Gastroesophageal sphincter (tissue), 4 donors: ENCODE results near the gene ACOXL. TPM values are rescaled to one million over a fixed set of nuclear protein-coding genes. Genes with fewer than 3 reads are reported as not detected.

Experiments
- ATAC-seq: fragments of 150-250 bp; one replicate; pipeline ENCODE4 v1.9.1; 2016; ENCODE audit warnings: mild to moderate bottlenecking, moderate library complexity
- H3K27ac ChIP-seq, 4 donors: fragments of 200-600 bp; sonication (generic) in 3 of 4; 1 replicate in 3 of 4; 2 replicates in 1 of 4; pipeline ENCODE4 v1.5.1; 2016 to 2019
- H3K27me3 ChIP-seq: fragments of 200-600 bp; sonication (generic); one replicate; pipeline ENCODE4 v1.5.1; 2019
- H3K36me3 ChIP-seq, 2 donors: fragments of 200-600 bp; sonication (generic); one replicate each; pipeline ENCODE4 v1.5.1; 2019; ENCODE audit warnings: control low read depth in 1 of 2
- H3K4me1 ChIP-seq, 3 donors: fragments of 200-600 bp; sonication (generic); 1 replicate in 2 of 3; 2 replicates in 1 of 3; pipeline ENCODE4 v1.5.1; 2016 to 2019; ENCODE audit warnings: control low read depth in 2 of 3
- H3K4me3 ChIP-seq, 2 donors: fragments of 200-600 bp; sonication (generic); one replicate each; pipeline ENCODE4 v1.5.1; 2019; ENCODE audit warnings: mild to moderate bottlenecking in 1 of 2, moderate library complexity in 1 of 2
- H3K9me3 ChIP-seq, 3 donors: fragments of 200-600 bp; sonication (generic); one replicate each; pipeline ENCODE4 v1.5.1; 2017 to 2019; ENCODE audit warnings: control low read depth in 2 of 3
- CTCF ChIP-seq, 4 experiments: fragments of 200-600 bp in 2 of 4; fragments of 450-650 bp in 2 of 4; sonication (generic) in 1 of 4; IDR thresholded peaks; one replicate each; pipeline ENCODE4 v1.5.1; 2017 to 2019; ENCODE audit warnings: antibody characterized with exemption in 4 of 4, mild to moderate bottlenecking in 2 of 4, moderate library complexity in 2 of 4
- EP300 ChIP-seq: sonication (generic); formaldehyde crosslinking; IDR thresholded peaks from one replicate; pipeline ENCODE4 v1.6.1; 2017; ENCODE audit warnings: antibody characterized with exemption, mild to moderate bottlenecking
- POLR2A ChIP-seq, 2 donors: fragments of 450-650 bp; IDR thresholded peaks; one replicate each; pipeline ENCODE4 v1.6.1; 2017; ENCODE audit warnings: antibody characterized with exemption in 2 of 2, mild to moderate bottlenecking in 2 of 2, moderate library complexity in 1 of 2
- POLR2AphosphoS5 ChIP-seq: sonication (generic); formaldehyde crosslinking; IDR thresholded peaks from one replicate; pipeline ENCODE4 v1.6.1; 2017; ENCODE audit warnings: antibody characterized with exemption
- WGBS, 2 donors: methylation state at CpG; one replicate each; pipeline ENCODE4 v1.1.5; 2018; ENCODE audit warnings: low coverage in 1 of 2; 5-methylcytosine and 5-hydroxymethylcytosine counted together
- total RNA-seq, 4 donors: library from RNA; depleted of rRNA; stranded (reverse); fragments of >200 nt; gene quantifications; one replicate each; pipeline ENCODE4 v1.1.0, GENCODE V29; 2016

The ACOXL gene
- total RNA-seq, 4 donors from 2014 or later: not detected

- H3K27me3 ChIP-seq: peaks cover 9% of the 10 kb centered on the region
- TF ChIP-seq CTCF (IDR thresholded peaks at IDR 0.05) (no peak), EP300 (no peak), POLR2AphosphoS5 (no peak), POLR2A (IDR thresholded peaks at IDR 0.05) (no peak)
- H3K27ac ChIP-seq: no peak overlapping the region
- H3K4me1 ChIP-seq: no peaks in the 10 kb centered on the region
- no peaks in the 10 kb centered on the region for H3K36me3 ChIP-seq
- no peak for ATAC-seq
- WGBS, 2 donors: 47% methylated on average over 7 to 12 of the region's 12 CpGs
- H3K9me3 ChIP-seq: peaks cover 0 to 10% (median 0%) of the 10 kb centered on the region in 3 donors
- H3K4me3 ChIP-seq: no peak overlapping the region
Measured at GRCh38 chr2:110807522-110807921, 75.1 kb downstream of the ACOXL start.

GRCh38 chr2:110810404-110810803 lies 78.0 kb downstream of the ACOXL start:
- no peaks in the 10 kb centered on the region for H3K9me3 ChIP-seq
- 74 to 92% methylated on average over 2 of the region's 2 CpGs for WGBS, 2 donors
- ATAC-seq: no peak
- H3K27me3 ChIP-seq: peaks cover 9% of the 10 kb centered on the region
- no peak overlapping the region for H3K4me3 ChIP-seq
- TF ChIP-seq EP300 (no peak), POLR2AphosphoS5 (no peak), POLR2A (IDR thresholded peaks at IDR 0.05) (no peak), CTCF (IDR thresholded peaks at IDR 0.05) (no peak)
- no peaks in the 10 kb centered on the region for H3K4me1 ChIP-seq
- H3K27ac ChIP-seq: no peak overlapping the region
- H3K36me3 ChIP-seq: no peaks in the 10 kb centered on the region

- H3K27ac ChIP-seq: no peak overlapping the region
- H3K4me3 ChIP-seq: no peak overlapping the region
- no peaks in the 10 kb centered on the region for H3K36me3 ChIP-seq
- ATAC-seq: no peak
- WGBS, 2 donors: 94 to 100% methylated on average over 5 of the region's 12 CpGs
- no peaks in the 10 kb centered on the region for H3K4me1 ChIP-seq
- H3K27me3 ChIP-seq: peaks cover 9% of the 10 kb centered on the region
- no peaks in the 10 kb centered on the region for H3K9me3 ChIP-seq
- TF ChIP-seq POLR2A (IDR thresholded peaks at IDR 0.05) (no peak), CTCF (IDR thresholded peaks at IDR 0.05) (no peak), POLR2AphosphoS5 (no peak), EP300 (no peak)
Measured at GRCh38 chr2:110812726-110813645, 80.6 kb downstream of the ACOXL start.

GRCh38 chr2:110813896-110814295 lies 81.5 kb downstream of the ACOXL start:
- no peaks in the 10 kb centered on the region for H3K36me3 ChIP-seq
- H3K9me3 ChIP-seq: no peaks in the 10 kb centered on the region
- no peaks in the 10 kb centered on the region for H3K4me1 ChIP-seq
- peaks cover 9% of the 10 kb centered on the region for H3K27me3 ChIP-seq
- WGBS, 2 donors: 93 to 100% methylated on average over 1 to 2 of the region's 5 CpGs
- no peak for ATAC-seq
- TF ChIP-seq CTCF (IDR thresholded peaks at IDR 0.05): no peak
- no peak for TF ChIP-seq POLR2A (IDR thresholded peaks at IDR 0.05)
- TF ChIP-seq POLR2AphosphoS5: no peak
- no peak for TF ChIP-seq EP300
- no peak overlapping the region for H3K27ac ChIP-seq
- no peak overlapping the region for H3K4me3 ChIP-seq

GRCh38 chr2:110815938-110816337 lies 83.6 kb downstream of the ACOXL start:
- H3K9me3 ChIP-seq: no peaks in the 10 kb centered on the region
- no peak overlapping the region for H3K27ac ChIP-seq
- WGBS, 2 donors: 83 to 85% methylated on average over 1 of the region's 1 CpG
- H3K4me1 ChIP-seq: no peaks in the 10 kb centered on the region
- no peaks in the 10 kb centered on the region for H3K27me3 ChIP-seq
- TF ChIP-seq EP300 (no peak), POLR2AphosphoS5 (no peak), CTCF (IDR thresholded peaks at IDR 0.05) (no peak), POLR2A (IDR thresholded peaks at IDR 0.05) (no peak)
- no peaks in the 10 kb centered on the region for H3K36me3 ChIP-seq
- no peak overlapping the region for H3K4me3 ChIP-seq
- ATAC-seq: no peak
